DND-41 (cell line): Measurements from ENCODE around the gene PKN3.

Experiments
- ATAC-seq: fragments of 200-7000 bp; cut with Tn5 transposase; 3 replicates; pipeline ENCODE4 v1.9.1; 2021; ENCODE audit warnings: low read depth; ENCODE audit not compliant: insufficient read depth
- DNase-seq: peaks from one replicate; pipeline ENCODE4 v3.0.0-alpha.2; 2020
- H2AFZ ChIP-seq: 2 replicates; pipeline ENCODE4 v1.6.0; 2012; ENCODE audit warnings: low read depth, low read length
- H3K27ac ChIP-seq: 2 replicates; pipeline ENCODE4 v1.5.1; 2012; ENCODE audit warnings: low read length, inconsistent platforms
- H3K27me3 ChIP-seq: fragments of 200-600 bp; sonication (generic); 2 replicates; pipeline ENCODE4 v1.6.0; 2012; ENCODE audit warnings: low read length, mild to moderate bottlenecking, inconsistent platforms; ENCODE audit not compliant: insufficient read depth, poor library complexity
- H3K36me3 ChIP-seq: 2 replicates; pipeline ENCODE4 v1.5.1; 2012; ENCODE audit warnings: low read length, inconsistent platforms; ENCODE audit not compliant: insufficient read depth
- H3K4me1 ChIP-seq: 2 replicates; pipeline ENCODE4 v1.5.1; 2012; ENCODE audit warnings: mild to moderate bottlenecking, low read length; ENCODE audit not compliant: insufficient read depth
- H3K4me2 ChIP-seq: 2 replicates; pipeline ENCODE4 v1.6.0; 2012; ENCODE audit warnings: mild to moderate bottlenecking, moderate library complexity, low read length, inconsistent platforms; ENCODE audit not compliant: insufficient read depth
- H3K4me3 ChIP-seq, 2 experiments: fragments of 200-600 bp in 1 of 2; shearing (Covaris generic) in 1 of 2; 2 replicates each; pipeline ENCODE4 v1.5.1; 2012 to 2016; ENCODE audit warnings: inconsistent platforms in 2 of 2, low read length in 2 of 2, mild to moderate bottlenecking in 2 of 2, low read depth in 1 of 2, moderate library complexity in 1 of 2
- H3K79me2 ChIP-seq: 2 replicates; pipeline ENCODE4 v1.6.0; 2012; ENCODE audit warnings: low read length, inconsistent platforms; ENCODE audit not compliant: insufficient read depth
- H3K9ac ChIP-seq: 2 replicates; pipeline ENCODE4 v1.6.0; 2012; ENCODE audit warnings: low read depth, mild to moderate bottlenecking, inconsistent platforms, low read length, moderate library complexity
- H3K9me3 ChIP-seq: 2 replicates; pipeline ENCODE4 v1.5.1; 2012; ENCODE audit warnings: low read length, moderate library complexity, mild to moderate bottlenecking, inconsistent platforms; ENCODE audit not compliant: insufficient read depth, severe bottlenecking
- H4K20me1 ChIP-seq: 2 replicates; pipeline ENCODE4 v1.6.0; 2012; ENCODE audit warnings: low read length; ENCODE audit not compliant: insufficient read depth
- CTCF ChIP-seq: IDR thresholded peaks from 2 replicates; pipeline ENCODE4 v1.5.1; 2012; ENCODE audit warnings: borderline replicate concordance, low read length, moderate library complexity, mild to moderate bottlenecking; ENCODE audit not compliant: poor library complexity, severe bottlenecking; ENCODE audit errors: extremely low read depth
- EZH2 ChIP-seq: IDR thresholded peaks from 3 replicates; pipeline ENCODE4 v1.6.1; 2012; ENCODE audit warnings: borderline replicate concordance, low read depth, mild to moderate bottlenecking, moderate library complexity, low read length, inconsistent platforms; ENCODE audit not compliant: severe bottlenecking

Gene PKN3

GRCh38 chr9:128720841-128721486 lies 18.7 kb downstream of the PKN3 start:
- H3K4me2 ChIP-seq: no peak overlapping the region
- H3K27ac ChIP-seq: no peak overlapping the region
- H3K9ac ChIP-seq: no peak overlapping the region
- ATAC-seq (no peak), DNase-seq (no peak)
- H3K79me2 ChIP-seq: peaks cover 19% of the 10 kb centered on the region
- H4K20me1 ChIP-seq: no peaks in the 10 kb centered on the region
- peaks cover 16% of the 10 kb centered on the region for H3K36me3 ChIP-seq
- H3K9me3 ChIP-seq: no peaks in the 10 kb centered on the region
- H3K27me3 ChIP-seq: no peaks in the 10 kb centered on the region
- no peak overlapping the region for H2AFZ ChIP-seq
- TF ChIP-seq EZH2 (no peak), CTCF (no peak)
- no peak overlapping the region for H3K4me3 ChIP-seq
- H3K4me1 ChIP-seq: peaks cover 34% of the 10 kb centered on the region

GRCh38 chr9:128721487-128722010 lies 19.2 kb downstream of the PKN3 start:
- Histone ChIP-seq H3K9me3 (no peaks in the 10 kb centered on the region), H3K79me2 (peaks cover 19% of the 10 kb centered on the region), H3K4me3 (no peak overlapping the region), H3K4me1 (peaks cover 36% of the 10 kb centered on the region), H3K9ac (no peak overlapping the region), H3K27me3 (no peaks in the 10 kb centered on the region), H2AFZ (no peak overlapping the region), H4K20me1 (no peaks in the 10 kb centered on the region), H3K27ac (no peak overlapping the region), H3K36me3 (peaks cover 16% of the 10 kb centered on the region), H3K4me2 (no peak overlapping the region)
- ATAC-seq (no peak), DNase-seq (no peak)
- TF ChIP-seq EZH2 (no peak), CTCF (no peak)

GRCh38 chr9:128722380-128723351 lies 20.4 kb downstream of the PKN3 start:
- H3K9ac ChIP-seq: peak overlapping the region; percentile 81
- no peaks in the 10 kb centered on the region for H3K27me3 ChIP-seq
- H2AFZ ChIP-seq: no peak overlapping the region
- ATAC-seq: no peak
- H3K4me2 ChIP-seq: peak overlapping the region; percentile 91
- H3K27ac ChIP-seq: peak overlapping the region; percentile 49
- TF ChIP-seq EZH2: no peak
- H3K4me1 ChIP-seq: peaks cover 39% of the 10 kb centered on the region
- H3K36me3 ChIP-seq: peaks cover 13% of the 10 kb centered on the region
- H3K79me2 ChIP-seq: peaks cover 19% of the 10 kb centered on the region
- no peaks in the 10 kb centered on the region for H3K9me3 ChIP-seq
- no peaks in the 10 kb centered on the region for H4K20me1 ChIP-seq
- H3K4me3 ChIP-seq: peak overlapping the region in 1 of 2 experiments; percentile 68; a peak in 3 of 4 replicates
- DNase-seq: no peak
